IMR-90 (cell line): ENCODE results near the gene PGBD5. TPM values are rescaled to one million over a fixed set of nuclear protein-coding genes. Genes with fewer than 3 reads are reported as not detected.
A peak's percentile ranks its signal among the peaks of the same experiment; 100 is the strongest.

Source experiments
- ATAC-seq: fragments of 200-7000 bp; cut with Tn5 transposase; 2 replicates; pipeline ENCODE4 v1.9.1; 2020; ENCODE audit warnings: low read depth, mild to moderate bottlenecking, moderate library complexity
- BruUV-seq: library from RNA; stranded (reverse); fragments of 400-500 nt; replicated peaks from 2 replicates; lab custom pipeline; 2021; lab: Mats Ljungman, UMichigan
- CTCF ChIA-PET: fragments of 300-600 bp; formaldehyde crosslinking; extraction: SDS; loops from one replicate; lab custom pipeline; 2021; ENCODE audit warnings: antibody characterized with exemption; lab: Yijun Ruan, JAX
- POLR2A ChIA-PET: fragments of 300-600 bp; sonication (Branson Sonifier 250); formaldehyde crosslinking; loops from one replicate; lab custom pipeline; 2022; ENCODE audit warnings: antibody characterized with exemption; ENCODE audit not compliant: unreplicated experiment; lab: Charles Lee
- DNase-seq: peaks from one replicate; pipeline ENCODE4 v3.0.0; 2013
- H2AFZ ChIP-seq: replicated peaks from 2 replicates; pipeline ENCODE3; 2013; ENCODE audit warnings: low read length, mild to moderate bottlenecking; ENCODE audit not compliant: poor library complexity
- H2AK5ac ChIP-seq: 2 replicates; pipeline ENCODE4 v1.6.1; 2013; ENCODE audit warnings: low read depth, low read length, inconsistent platforms
- H2AK9ac ChIP-seq: replicated peaks from 2 replicates; pipeline ENCODE3; 2013; ENCODE audit warnings: mild to moderate bottlenecking, low read depth, low read length, moderate library complexity; ENCODE audit not compliant: poor library complexity
- H2BK120ac ChIP-seq: 2 replicates; pipeline ENCODE4 v1.6.1; 2013; ENCODE audit warnings: low read depth, low read length, inconsistent platforms
- H2BK15ac ChIP-seq: 3 replicates; pipeline ENCODE4 v1.6.1; 2013; ENCODE audit warnings: low read depth, low read length, inconsistent platforms
- H2BK20ac ChIP-seq: 2 replicates; pipeline ENCODE4 v1.6.1; 2013; ENCODE audit warnings: low read depth, mild to moderate bottlenecking, inconsistent platforms, low read length, moderate library complexity
- H2BK5ac ChIP-seq: 2 replicates; pipeline ENCODE4 v1.6.1; 2013; ENCODE audit warnings: mild to moderate bottlenecking, low read depth, low read length, inconsistent platforms; ENCODE audit not compliant: poor library complexity, severe bottlenecking
- H3K14ac ChIP-seq: replicated peaks from 2 replicates; pipeline ENCODE4 v1.6.1; 2013; ENCODE audit warnings: low read depth, low read length, inconsistent platforms
- H3K18ac ChIP-seq: 2 replicates; pipeline ENCODE4 v1.6.1; 2013; ENCODE audit warnings: low read depth, low read length, control low read depth
- H3K23ac ChIP-seq: 2 replicates; pipeline ENCODE4 v1.6.1; 2013; ENCODE audit warnings: low read depth, low read length, inconsistent platforms
- H3K27ac ChIP-seq: 2 replicates; pipeline ENCODE4 v1.5.1; 2013; ENCODE audit warnings: mild to moderate bottlenecking, control low read depth, low read length; ENCODE audit not compliant: insufficient read depth
- H3K27me3 ChIP-seq: 2 replicates; pipeline ENCODE4 v1.6.1; 2013; ENCODE audit warnings: low read length; ENCODE audit not compliant: control insufficient read depth, insufficient read depth
- H3K36me3 ChIP-seq: 2 replicates; pipeline ENCODE4 v1.6.1; 2013; ENCODE audit warnings: low read length, mixed read lengths; ENCODE audit not compliant: control insufficient read depth, insufficient read depth
- H3K4ac ChIP-seq: 2 replicates; pipeline ENCODE4 v1.6.1; 2013; ENCODE audit warnings: low read depth, low read length, inconsistent platforms
- H3K4me1 ChIP-seq: 2 replicates; pipeline ENCODE4 v1.6.1; 2013; ENCODE audit warnings: low read length, mixed read lengths; ENCODE audit not compliant: control insufficient read depth, insufficient read depth
- H3K4me2 ChIP-seq: 2 replicates; pipeline ENCODE4 v1.6.1; 2013; ENCODE audit warnings: low read depth, mild to moderate bottlenecking, control low read depth, low read length, moderate library complexity
- H3K4me3 ChIP-seq: 2 replicates; pipeline ENCODE4 v1.5.1; 2013; ENCODE audit warnings: low read depth, mild to moderate bottlenecking, control low read depth, low read length, moderate library complexity; ENCODE audit not compliant: insufficient read depth
- H3K56ac ChIP-seq: 2 replicates; pipeline ENCODE4 v1.6.1; 2013; ENCODE audit warnings: low read length, inconsistent platforms; ENCODE audit not compliant: insufficient read depth; ENCODE audit errors: extremely low read depth
- H3K79me1 ChIP-seq, 2 experiments: 2 replicates each; pipeline ENCODE4 v1.6.1; 2013; ENCODE audit warnings: low read length in 2 of 2, inconsistent platforms in 1 of 2, low read depth in 1 of 2
- H3K9ac ChIP-seq: 2 replicates; pipeline ENCODE4 v1.6.1; 2013; ENCODE audit warnings: low read depth, low read length, control low read depth
- H3K9me1 ChIP-seq: 2 replicates; pipeline ENCODE4 v1.6.1; 2013; ENCODE audit warnings: low read length, inconsistent platforms; ENCODE audit not compliant: insufficient read depth
- H3K9me3 ChIP-seq: 2 replicates; pipeline ENCODE4 v1.6.1; 2013; ENCODE audit warnings: low read length; ENCODE audit not compliant: control insufficient read depth, insufficient read depth
- H4K20me1 ChIP-seq: 2 replicates; pipeline ENCODE4 v1.6.1; 2013; ENCODE audit warnings: low read length, inconsistent platforms; ENCODE audit not compliant: insufficient read depth
- H4K5ac ChIP-seq: 2 replicates; pipeline ENCODE4 v1.6.1; 2013; ENCODE audit warnings: mild to moderate bottlenecking, low read depth, low read length, control low read depth
- H4K8ac ChIP-seq, 2 experiments: 2 replicates each; pipeline ENCODE4 v1.6.1; 2013; ENCODE audit warnings: low read depth in 2 of 2, low read length in 2 of 2, control low read depth in 1 of 2, inconsistent platforms in 1 of 2
- H4K91ac ChIP-seq: 2 replicates; pipeline ENCODE4 v1.6.1; 2013; ENCODE audit warnings: low read depth, low read length, inconsistent platforms; ENCODE audit not compliant: insufficient read depth
- BHLHE40 ChIP-seq: fragments of 150-350 bp; IDR thresholded peaks from 2 replicates; pipeline ENCODE4 v1.6.1; 2016; ENCODE audit warnings: mild to moderate bottlenecking, low read depth, low read length
- CHD1 ChIP-seq: IDR thresholded peaks from 2 replicates; pipeline ENCODE4 v1.6.1; 2012; ENCODE audit warnings: low read depth, low read length, improper control_type of control experiment
- MAFK ChIP-seq: IDR thresholded peaks from 2 replicates; pipeline ENCODE4 v1.6.1; 2012; ENCODE audit warnings: low read depth, low read length, improper control_type of control experiment
- MAZ ChIP-seq: IDR thresholded peaks from 2 replicates; pipeline ENCODE4 v1.6.1; 2012; ENCODE audit warnings: low read depth, mild to moderate bottlenecking, low read length, improper control_type of control experiment, moderate library complexity, borderline replicate concordance
- NFE2L2 ChIP-seq: fragments of 150-350 bp; IDR thresholded peaks from 2 replicates; pipeline ENCODE4 v1.6.1; 2016; ENCODE audit warnings: low read depth, mild to moderate bottlenecking, low read length
- RFX5 ChIP-seq: IDR thresholded peaks from 2 replicates; pipeline ENCODE4 v1.8.0; 2012; ENCODE audit warnings: low read depth, mild to moderate bottlenecking, low read length, moderate library complexity
- SMC3 ChIP-seq: fragments of 150-350 bp; IDR thresholded peaks from 2 replicates; pipeline ENCODE4 v1.6.1; 2016; ENCODE audit warnings: low read depth, mild to moderate bottlenecking, antibody characterized with exemption, low read length, moderate library complexity
- WGBS, 2 experiments: methylation state at CpG; one replicate each; pipeline versions ENCODE4 v1.1.5 to v1.1.7; 2013; ENCODE audit warnings: missing lambda C conversion rate in 2 of 2; ENCODE audit not compliant: insufficient read length in 1 of 2; ENCODE audit errors: extremely low coverage in 2 of 2; 5-methylcytosine and 5-hydroxymethylcytosine counted together
- dilution Hi-C: fragments of 300-500 bp; cut with HindIII; formaldehyde crosslinking; loops from one replicate; pipeline ENCODE4 v1.14.3; 2018; ENCODE audit warnings: low sequenced_read_pairs; ENCODE audit not compliant: unreplicated experiment
- in situ Hi-C: fragments of 300-500 bp; cut with MboI; formaldehyde crosslinking; loops from 3 replicates; pipeline ENCODE4 v1.14.3; 2019; ENCODE audit warnings: low sequenced_read_pairs, inconsistent platforms, mixed read lengths
- intact Hi-C: fragments of 100-400 bp; cut with micrococcal nuclease; formaldehyde crosslinking; loops from 2 replicates; pipeline ENCODE4 v1.10.0; 2022
- polyA plus RNA-seq, 3 experiments: library from polyadenylated mRNA; depleted of rRNA; stranded (reverse); fragments of >200 nt; gene quantifications; 2 replicates each; pipeline ENCODE4 v1.2.3, GENCODE V29; 2012; ENCODE audit warnings: low replicate concordance in 1 of 3
- total RNA-seq: library from RNA; depleted of rRNA; stranded (reverse); fragments of >200 nt; gene quantifications from 2 replicates; pipeline ENCODE4 v1.2.3, GENCODE V29; 2012

The PGBD5 gene
- total and polyA plus RNA-seq, 2 of the 4 experiments (the other 2 are of a cell fraction), result 0.18 to 0.36 TPM

GRCh38 chr1:230351983-230352382 is 74.1 kb downstream of the PGBD5 start:
- H3K18ac ChIP-seq, result no peak overlapping the region
- H3K27me3 ChIP-seq, result no peaks in the 10 kb centered on the region
- no peak overlapping the region for H2BK15ac ChIP-seq
- H2AFZ ChIP-seq, result no peak overlapping the region
- no peak overlapping the region for H3K27ac ChIP-seq
- no peak for DNase-seq
- no peak overlapping the region for H2BK120ac ChIP-seq
- H2AK5ac ChIP-seq, result no peak overlapping the region
- no peaks in the 10 kb centered on the region for H3K79me1 ChIP-seq
- POLR2A ChIA-PET, result no interaction called here
- H4K5ac ChIP-seq, result no peak overlapping the region
- peaks cover 2% of the 10 kb centered on the region; the same call in 1 of the 2 replicates for H3K9me3 ChIP-seq
- H3K4me1 ChIP-seq, result no peaks in the 10 kb centered on the region; the same call in 1 of the 2 replicates
- no peak overlapping the region for H3K9ac ChIP-seq
- no peaks in the 10 kb centered on the region for H4K20me1 ChIP-seq
- no peaks in the 10 kb centered on the region for H3K36me3 ChIP-seq
- H4K8ac ChIP-seq, result no peak overlapping the region
- no peak overlapping the region for H2BK5ac ChIP-seq
- intact Hi-C loops, result no loop called here
- CTCF ChIA-PET, result no interaction called here
- no peak overlapping the region for H3K4me2 ChIP-seq
- no peak overlapping the region for H3K4ac ChIP-seq
- TF ChIP-seq SMC3 (no peak), BHLHE40 (no peak), RFX5 (no peak), NFE2L2 (no peak), CHD1 (no peak), MAZ (no peak), MAFK (no peak)
- no peak overlapping the region for H3K14ac ChIP-seq
- no peak for ATAC-seq
- H2AK9ac ChIP-seq, result peak overlapping the region; percentile 37
- no peak overlapping the region for H3K56ac ChIP-seq
- in situ Hi-C loops, result no loop called here
- no TSS peak for BruUV-seq
- H3K4me3 ChIP-seq, result no peak overlapping the region
- 50% methylated on average over 1 of the region's 6 CpGs; no CpG with 5 or more reads in 1 of the 2 experiments for WGBS, 2 experiments
- H3K9me1 ChIP-seq, result no peaks in the 10 kb centered on the region
- no peak overlapping the region for H4K91ac ChIP-seq
- no peak overlapping the region for H3K23ac ChIP-seq
- dilution Hi-C loops, result no loop called here
- no peak overlapping the region for H2BK20ac ChIP-seq
